Smooth muscle cell (in vitro differentiated cells): ENCODE data around the gene SPATA9. TPM values are rescaled to one million over a fixed set of nuclear protein-coding genes. Genes with fewer than 3 reads are reported as not detected.

Source experiments
- DNase-seq: peaks from one replicate; lab custom pipeline; 2025; ENCODE audit not compliant: unreplicated experiment; lab: John Stamatoyannopoulos, UW
- H2AFZ ChIP-seq: fragments of 200-600 bp; sonication (generic); 2 replicates; pipeline ENCODE4 v1.6.0; 2016; ENCODE audit warnings: antibody characterized with exemption, low read depth, mild to moderate bottlenecking
- H3F3A ChIP-seq: fragments of 200-600 bp; sonication (generic); 2 replicates; pipeline ENCODE4 v1.6.0; 2017; ENCODE audit warnings: antibody characterized with exemption, low read depth
- H3K27ac ChIP-seq: fragments of 200-600 bp; sonication (generic); 2 replicates; pipeline ENCODE4 v1.5.1; 2016; ENCODE audit warnings: low read depth, mild to moderate bottlenecking
- H3K27me3 ChIP-seq: fragments of 200-600 bp; sonication (generic); 2 replicates; pipeline ENCODE4 v1.6.1; 2016; ENCODE audit warnings: low read depth, mild to moderate bottlenecking
- H3K36me3 ChIP-seq: fragments of 200-600 bp; sonication (generic); 2 replicates; pipeline ENCODE4 v1.5.1; 2016; ENCODE audit warnings: low read depth
- H3K4me1 ChIP-seq: fragments of 200-600 bp; sonication (generic); 2 replicates; pipeline ENCODE4 v1.5.1; 2016; ENCODE audit warnings: low read depth
- H3K4me2 ChIP-seq: fragments of 200-600 bp; sonication (generic); 2 replicates; pipeline ENCODE4 v1.6.0; 2016; ENCODE audit warnings: mild to moderate bottlenecking
- H3K4me3 ChIP-seq: fragments of 200-600 bp; sonication (generic); 2 replicates; pipeline ENCODE4 v1.5.1; 2016; ENCODE audit warnings: mild to moderate bottlenecking
- H3K79me2 ChIP-seq: fragments of 200-600 bp; sonication (generic); 2 replicates; pipeline ENCODE4 v1.6.0; 2016; ENCODE audit warnings: low read depth, mild to moderate bottlenecking
- H3K9ac ChIP-seq: fragments of 200-600 bp; sonication (generic); 2 replicates; pipeline ENCODE4 v1.6.0; 2016; ENCODE audit warnings: low read depth
- H3K9me3 ChIP-seq: fragments of 200-600 bp; sonication (generic); replicated peaks from 2 replicates; pipeline ENCODE4 v1.5.1; 2016; ENCODE audit warnings: low read depth
- H4K20me1 ChIP-seq: fragments of 200-600 bp; sonication (generic); 2 replicates; pipeline ENCODE4 v1.6.0; 2016; ENCODE audit warnings: low read depth
- CTCF ChIP-seq: fragments of 200-600 bp; sonication (generic); IDR thresholded peaks from 2 replicates; pipeline ENCODE4 v1.5.1; 2017; ENCODE audit warnings: borderline replicate concordance, mild to moderate bottlenecking, antibody characterized with exemption; ENCODE audit not compliant: insufficient read depth, poor library complexity, severe bottlenecking
- WGBS: methylation state at CpG from one replicate; pipeline ENCODE4 v1.1.7; 2016; ENCODE audit warnings: low lambda C conversion rate; 5-methylcytosine and 5-hydroxymethylcytosine counted together
- polyA plus RNA-seq: library from polyadenylated mRNA; unstranded; fragments of >200 nt; fragmentation: Nextera tagmentation; extraction: Ambion mirVana; gene quantifications from 2 replicates; pipeline ENCODE4 v1.2.1, GENCODE V29; 2016
- total RNA-seq: library from RNA; depleted of rRNA; stranded (reverse); fragments of >200 nt; gene quantifications from 2 replicates; pipeline ENCODE4 v1.2.3, GENCODE V29; 2014

SPATA9 gene
- total and polyA plus RNA-seq, 2 experiments from 2014 or later = not detected

GRCh38 chr5:95689680-95690079, 6.9 kb upstream of the SPATA9 start:
- 95% methylated on average over 1 of the region's 1 CpG for WGBS
- Histone ChIP-seq H3K9ac (no peak overlapping the region), H3K4me1 (peaks cover 8% of the 10 kb centered on the region), H3K9me3 (no peaks in the 10 kb centered on the region), H3K27ac (no peak overlapping the region), H3K27me3 (no peaks in the 10 kb centered on the region), H3K79me2 (no peaks in the 10 kb centered on the region), H3K4me2 (no peak overlapping the region), H3K36me3 (no peaks in the 10 kb centered on the region), H2AFZ (no peak overlapping the region), H3K4me3 (no peak overlapping the region), H4K20me1 (no peaks in the 10 kb centered on the region), H3F3A (no peaks in the 10 kb centered on the region)
- no peak for DNase-seq
- no peak for TF ChIP-seq CTCF

- no peak for DNase-seq
- Histone ChIP-seq H3F3A (no peaks in the 10 kb centered on the region), H3K79me2 (no peaks in the 10 kb centered on the region), H3K4me1 (peaks cover 8% of the 10 kb centered on the region), H3K36me3 (no peaks in the 10 kb centered on the region), H3K27ac (no peak overlapping the region), H4K20me1 (no peaks in the 10 kb centered on the region), H3K9me3 (no peaks in the 10 kb centered on the region), H3K9ac (no peak overlapping the region), H3K4me2 (no peak overlapping the region), H3K4me3 (no peak overlapping the region), H3K27me3 (no peaks in the 10 kb centered on the region), H2AFZ (no peak overlapping the region)
- WGBS = 29% methylated on average over 2 of the region's 2 CpGs
- no peak for TF ChIP-seq CTCF
These were observed 3.9 kb upstream of the SPATA9 start for GRCh38 chr5:95686651-95687050.

- 70% methylated on average over 2 of the region's 2 CpGs for WGBS
- no peaks in the 10 kb centered on the region for H3K27me3 ChIP-seq
- no peak overlapping the region for H2AFZ ChIP-seq
- H3K9ac ChIP-seq = no peak overlapping the region
- no peak for TF ChIP-seq CTCF
- no peak overlapping the region for H3K4me3 ChIP-seq
- no peaks in the 10 kb centered on the region for H3K9me3 ChIP-seq
- no peaks in the 10 kb centered on the region for H3K79me2 ChIP-seq
- H3K4me1 ChIP-seq = peaks cover 8% of the 10 kb centered on the region
- no peak overlapping the region for H3K27ac ChIP-seq
- H3K4me2 ChIP-seq = no peak overlapping the region
- no peaks in the 10 kb centered on the region for H4K20me1 ChIP-seq
- no peak for DNase-seq
- H3F3A ChIP-seq = no peaks in the 10 kb centered on the region
- no peaks in the 10 kb centered on the region for H3K36me3 ChIP-seq
These were observed 1.6 kb upstream of the SPATA9 start for GRCh38 chr5:95684361-95684760.

GRCh38 chr5:95673081-95673480, 9.7 kb downstream of the SPATA9 start:
- Histone ChIP-seq H3K4me1 (peaks cover 12% of the 10 kb centered on the region), H4K20me1 (no peaks in the 10 kb centered on the region), H2AFZ (peak overlapping the region; percentile 59), H3K9ac (no peak overlapping the region), H3F3A (peaks cover 10% of the 10 kb centered on the region), H3K4me3 (no peak overlapping the region), H3K36me3 (no peaks in the 10 kb centered on the region), H3K27ac (peak overlapping the region; percentile 63), H3K27me3 (no peaks in the 10 kb centered on the region), H3K9me3 (no peaks in the 10 kb centered on the region), H3K79me2 (no peaks in the 10 kb centered on the region), H3K4me2 (peak overlapping the region; percentile 31)
- DNase-seq = no peak
- 23% methylated on average over 3 of the region's 3 CpGs for WGBS
- TF ChIP-seq CTCF = no peak
